ENCODE data around the gene SEL1L.
"Not testable (repeated sequence)": the region's sequence is repeated elsewhere in the genome, so short reads cannot be mapped to it uniquely, and the experiment has no call there.

SEL1L gene

DNA sequence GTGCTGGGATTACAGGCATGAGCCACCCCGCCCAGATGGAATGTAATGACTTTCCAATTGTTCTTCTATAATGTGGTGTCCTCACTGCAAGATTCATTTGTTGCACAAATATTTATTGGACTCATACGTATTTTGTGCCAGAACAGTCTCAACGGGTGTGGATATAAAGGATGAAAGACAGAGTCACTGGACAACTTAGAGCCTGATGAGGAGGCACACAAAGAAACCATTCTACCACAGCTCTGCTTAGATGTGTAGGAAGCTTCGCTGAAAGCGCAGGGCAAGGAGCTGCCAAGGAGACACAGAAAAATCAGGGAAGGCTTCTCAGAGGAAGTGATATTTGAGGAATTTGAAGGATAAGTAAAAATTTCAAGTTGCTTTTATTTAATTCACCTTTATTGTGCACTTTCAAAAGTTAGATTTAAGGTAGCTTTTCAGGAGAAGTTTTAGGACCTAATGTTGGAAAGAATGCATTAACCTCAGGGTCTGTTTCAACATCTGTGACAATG is 92.0 kb downstream of the SEL1L start:
- no peak for DNase-seq

GRCh38 chr14:81440041-81440440 is 93.6 kb downstream of the SEL1L start:
- no peak for DNase-seq

- DNase-seq: no peak
Measured at GRCh38 chr14:81437244-81437643, 96.4 kb downstream of the SEL1L start.

DNA sequence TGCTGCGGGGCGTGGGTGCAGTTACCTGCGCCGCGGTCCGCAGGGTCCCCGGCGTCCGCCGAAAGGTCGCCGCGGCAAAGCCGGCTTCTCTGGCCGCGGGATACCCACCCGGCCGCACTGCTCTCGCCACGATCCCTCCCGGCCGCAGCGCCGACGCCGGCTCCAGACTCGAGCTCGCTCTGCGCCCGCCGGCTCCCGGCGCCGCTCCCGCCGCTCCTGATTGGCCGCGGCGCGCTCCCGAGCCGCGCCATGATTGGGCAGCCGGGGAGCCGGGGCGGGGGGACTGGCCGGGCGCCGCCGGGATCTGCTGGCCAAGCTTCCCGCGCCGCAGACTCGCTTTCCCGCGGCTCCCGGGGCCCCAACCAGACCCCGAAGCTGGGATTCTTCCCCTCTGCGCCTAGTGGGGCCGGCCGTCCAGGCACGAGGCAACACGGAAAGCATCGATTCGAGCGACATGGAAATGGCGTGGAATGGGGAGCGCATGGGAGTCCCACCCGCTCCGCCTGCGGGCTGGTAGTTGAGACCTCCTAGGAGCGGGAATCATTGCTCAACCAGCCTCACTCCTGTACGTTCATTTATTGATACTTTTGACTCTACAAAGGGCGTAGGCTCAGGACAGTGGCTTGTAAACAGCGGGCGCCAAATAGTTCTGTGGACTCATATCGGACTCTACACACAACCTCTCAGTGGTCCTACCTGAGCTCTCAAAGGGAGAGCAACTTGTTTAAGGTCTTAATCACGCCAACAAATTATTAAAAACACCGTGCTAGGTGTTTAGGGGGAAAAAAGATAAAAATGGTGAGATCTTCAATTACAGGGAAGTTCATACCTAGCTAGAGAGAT is 97.1 kb downstream of the SEL1L start:
- DNase-seq: peak; percentile 84

- DNase-seq: peak; percentile 73
Measured at GRCh38 chr14:81435391-81436295, 98.0 kb downstream of the SEL1L start.

GRCh38 chr14:81435048-81435390 is 98.6 kb downstream of the SEL1L start:
- no peak for DNase-seq

GRCh38 chr14:81434230-81434629 is 99.4 kb downstream of the SEL1L start:
- DNase-seq: no peak

DNA sequence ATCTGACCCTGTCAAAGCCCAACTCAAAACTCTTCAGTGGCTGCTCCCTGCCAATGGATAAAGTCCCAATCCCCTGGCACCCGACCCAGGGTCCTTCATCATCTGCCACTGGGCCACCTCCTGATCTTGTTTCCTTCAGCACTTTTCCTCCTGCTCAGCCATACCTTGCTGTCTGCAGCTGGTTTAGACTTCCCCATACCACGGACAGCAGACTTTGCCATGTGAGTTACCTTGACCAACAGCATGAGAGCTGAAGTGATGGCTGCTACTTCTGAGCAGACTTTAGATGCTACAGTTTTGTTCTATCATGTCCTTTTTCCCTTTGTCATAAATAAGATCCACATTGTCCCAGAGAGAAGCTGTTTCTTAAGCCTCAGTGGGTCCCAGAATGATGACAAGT is 100.3 kb downstream of the SEL1L start:
- no peak for DNase-seq

DNA sequence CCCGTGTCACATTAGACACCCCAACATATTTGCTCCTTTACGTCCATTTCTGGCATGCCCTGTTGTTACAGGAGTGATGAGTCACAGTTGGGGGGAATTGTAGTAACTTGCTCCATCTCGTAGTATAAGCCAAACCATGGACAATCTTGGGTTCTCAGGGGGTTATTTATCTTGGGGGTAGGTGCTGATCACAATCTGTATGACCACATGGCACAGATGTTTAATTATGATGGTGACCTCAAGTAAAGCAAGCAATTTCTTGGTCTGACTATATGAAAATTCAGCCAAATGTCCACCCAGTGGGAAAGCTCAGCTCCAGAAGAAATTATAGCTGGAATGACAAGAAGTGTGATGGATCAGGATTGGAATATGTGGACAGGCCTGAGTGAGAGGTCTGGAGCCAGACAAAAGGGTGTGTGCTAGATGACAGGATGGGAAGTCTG is 101.4 kb downstream of the SEL1L start:
- DNase-seq: peak; percentile 38

GRCh38 chr14:81430235-81430634 is 103.4 kb downstream of the SEL1L start:
- no peak for DNase-seq

DNA sequence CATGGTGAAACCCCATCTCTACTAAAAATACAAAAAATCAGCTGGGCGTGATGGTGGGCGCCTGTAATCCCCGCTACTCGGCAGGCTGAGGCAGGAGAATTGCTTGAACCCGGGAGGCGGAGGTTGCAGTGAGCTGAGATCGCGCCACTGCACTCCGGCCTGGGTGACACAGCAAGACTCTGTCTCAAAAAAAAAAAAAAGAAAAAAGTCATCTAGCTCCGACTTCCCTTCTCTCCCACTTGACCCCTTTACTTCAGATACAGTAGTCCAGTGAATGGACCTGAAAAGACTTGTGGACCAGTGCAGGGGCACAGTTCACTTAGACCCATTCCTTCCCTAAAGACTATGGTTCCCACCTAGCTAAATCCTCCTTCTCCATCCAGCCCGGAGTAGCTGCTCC is 103.9 kb downstream of the SEL1L start:
- DNase-seq: not testable (repeated sequence)

DNA sequence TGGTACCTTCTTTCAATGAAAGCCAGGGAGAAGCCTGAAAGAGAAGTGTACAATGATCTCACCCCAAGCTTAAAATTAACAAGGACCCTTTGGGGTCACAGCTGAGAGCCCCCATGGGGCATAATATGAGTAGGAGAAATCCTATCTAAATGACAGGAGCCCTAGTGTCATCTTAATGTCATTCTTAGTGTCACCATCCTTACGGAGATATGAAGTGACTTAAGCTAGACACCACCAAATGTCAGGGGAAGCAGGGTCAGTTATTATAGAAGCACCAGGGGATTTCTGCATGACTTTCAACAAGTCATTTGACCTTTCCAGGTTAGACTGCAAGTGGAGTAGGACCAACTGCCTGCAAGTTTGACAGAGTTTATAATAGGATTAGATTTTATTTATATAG is 104.6 kb downstream of the SEL1L start:
- no peak for DNase-seq

DNA sequence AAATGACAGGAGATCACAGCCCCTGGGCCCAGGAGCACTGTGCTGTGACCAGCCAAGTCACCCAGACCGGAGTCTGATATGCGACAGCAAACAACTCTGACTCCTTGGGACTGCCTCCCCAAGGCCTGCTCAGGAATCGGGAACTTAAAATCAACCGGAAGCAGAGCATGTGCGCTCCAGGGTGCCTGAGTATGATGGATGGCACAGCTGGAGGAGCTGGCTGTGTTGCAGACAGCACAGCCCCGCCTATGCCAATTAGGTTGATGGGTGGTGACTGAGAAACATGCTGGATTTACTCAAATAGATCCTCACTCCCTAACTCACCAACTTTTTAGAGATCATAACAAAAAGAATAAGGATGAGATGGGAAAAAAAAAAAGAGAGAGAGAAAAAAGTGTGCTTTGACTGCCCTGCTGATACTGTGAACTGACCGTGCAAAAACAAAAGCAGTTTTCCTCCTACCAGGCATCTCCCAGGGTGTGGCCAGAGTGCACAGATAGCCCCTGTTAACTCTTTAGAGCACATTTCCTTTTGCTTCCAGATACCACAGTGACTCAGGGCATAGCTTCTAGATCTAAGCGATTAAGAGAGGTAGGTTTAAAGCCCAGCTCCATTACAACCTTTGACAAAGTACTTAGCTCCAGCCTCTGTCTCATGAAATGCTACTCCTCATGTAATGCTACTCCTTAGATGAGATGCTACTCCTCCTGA is 106.2 kb downstream of the SEL1L start:
- peak; percentile 52 for DNase-seq

DNA sequence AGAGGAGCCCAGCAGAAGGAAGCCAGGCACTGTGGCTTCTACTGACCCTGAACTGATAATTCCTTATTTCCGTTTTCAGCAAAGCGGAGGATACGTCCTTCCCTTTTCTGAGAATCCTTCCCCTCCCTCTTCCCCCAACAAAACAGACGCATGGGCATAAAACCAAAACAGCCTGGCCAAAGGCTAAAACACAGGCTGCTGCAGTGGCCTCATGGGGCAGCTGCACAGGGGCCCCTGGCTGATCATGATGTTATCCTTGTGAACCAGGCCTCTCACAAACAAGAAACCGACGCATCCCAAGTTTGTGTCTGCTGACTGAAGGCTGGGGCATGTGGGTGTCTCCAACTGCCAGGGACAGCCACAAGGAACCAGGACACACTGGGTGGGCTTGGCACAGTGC is 110.1 kb downstream of the SEL1L start:
- peak; percentile 69 for DNase-seq

All from left hindlimb (tissue), 1 donor.